GM18861 (cell line): ENCODE measurements around the gene CDKN2B-AS1.
"Not testable (repeated sequence)": the region's sequence is repeated elsewhere in the genome, so short reads cannot be mapped to it uniquely, and the experiment has no call there.

Experiments
- ATAC-seq: cut with Tn5 transposase; IDR thresholded peaks from one replicate; pipeline ENCODE4 v1.9.1; 2021; ENCODE audit not compliant: unreplicated experiment

CDKN2B-AS1 gene

DNA sequence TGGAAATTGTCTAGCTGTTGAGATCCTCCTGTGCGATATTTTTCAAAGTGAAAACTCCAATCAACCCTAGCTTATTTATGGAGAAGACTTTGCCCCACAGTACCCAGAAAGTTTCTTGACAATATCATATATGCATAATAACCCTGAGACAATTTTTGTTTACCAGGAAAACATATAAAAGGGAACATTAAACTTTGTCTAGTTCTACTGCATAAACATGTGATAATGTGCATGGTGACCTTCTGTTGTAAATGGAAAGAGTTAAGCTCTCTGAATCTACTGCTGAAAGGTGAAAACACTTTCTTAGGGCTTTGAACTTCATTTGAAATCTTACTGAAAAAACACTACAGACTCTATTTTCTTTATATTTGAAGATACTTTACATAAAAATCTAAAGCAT, 46.8 kb downstream of the CDKN2B-AS1 start:
- no peak for ATAC-seq

DNA sequence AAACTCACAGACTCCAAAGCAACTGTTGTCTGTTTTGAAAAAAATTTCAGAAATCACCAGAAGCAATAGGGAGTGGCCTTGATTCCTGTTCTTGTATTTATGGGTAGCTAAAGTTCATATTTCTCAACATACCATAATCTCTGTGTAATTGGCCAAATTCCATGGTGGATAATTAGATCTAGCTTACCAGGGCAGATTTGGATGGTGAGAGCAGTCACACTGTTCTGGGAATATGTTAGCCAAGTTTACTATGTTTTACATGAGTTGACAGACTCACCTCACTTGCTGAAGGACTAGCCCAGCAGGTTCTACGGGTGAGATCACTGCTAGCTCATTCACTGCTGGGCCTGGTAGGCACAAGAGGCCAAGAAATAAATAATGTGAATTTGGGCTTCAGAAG, 47.2 kb downstream of the CDKN2B-AS1 start:
- no peak for ATAC-seq

DNA sequence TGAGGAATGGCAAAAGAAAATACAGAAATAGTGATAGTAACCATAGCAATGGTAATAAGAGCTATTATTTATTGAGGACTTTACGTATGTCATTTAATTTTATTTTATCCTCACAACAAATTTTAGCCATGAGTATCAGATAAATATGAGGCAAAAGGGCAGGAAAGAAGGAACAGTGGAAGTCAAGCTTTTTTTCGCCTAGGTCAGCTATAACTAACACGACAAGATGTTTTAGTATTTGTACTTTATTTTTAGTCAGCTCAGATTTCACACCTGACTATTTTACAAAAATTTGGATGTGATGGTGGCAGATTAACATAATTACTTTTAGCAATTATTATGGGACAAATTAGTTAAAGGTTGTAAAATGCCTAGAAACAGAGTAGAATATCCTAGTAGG, 49.3 kb downstream of the CDKN2B-AS1 start:
- no peak for ATAC-seq

DNA sequence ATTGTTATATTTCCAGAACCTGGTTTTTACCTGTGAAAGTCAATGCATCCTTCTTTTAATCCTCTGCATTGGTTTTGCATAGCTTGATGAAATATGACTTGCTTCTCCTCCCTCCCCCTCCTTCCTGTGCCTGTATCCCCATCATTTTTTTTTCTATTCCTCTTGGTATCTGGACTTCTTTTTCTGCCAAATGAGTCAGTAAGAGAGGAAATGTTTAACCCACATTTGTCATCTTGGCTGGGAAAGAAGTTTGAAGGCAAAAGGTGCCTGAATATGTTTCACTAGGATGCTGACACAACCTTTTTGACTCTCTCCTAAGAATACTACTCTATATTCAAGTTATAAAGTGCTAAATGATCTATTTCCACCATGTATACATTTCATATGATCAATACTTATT, 50.0 kb downstream of the CDKN2B-AS1 start:
- no peak for ATAC-seq

DNA sequence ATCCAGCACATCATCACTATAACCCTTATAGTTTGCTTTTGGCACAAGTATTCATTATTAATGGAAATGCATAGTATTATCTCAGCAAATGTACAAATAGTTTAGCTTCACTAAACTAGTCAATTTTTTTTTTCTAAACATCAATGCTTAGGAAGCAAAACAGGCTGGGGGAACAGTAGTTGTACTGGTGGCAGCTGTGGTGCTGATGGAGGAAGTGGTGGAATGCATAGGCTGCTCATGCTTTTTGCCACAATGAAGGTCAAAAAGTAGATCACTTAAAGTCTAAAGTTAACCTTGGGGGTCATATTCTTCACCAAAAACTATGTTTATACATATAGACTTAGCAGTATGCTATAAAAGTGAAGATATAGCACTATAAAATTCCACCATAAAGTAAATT, 50.8 kb downstream of the CDKN2B-AS1 start:
- ATAC-seq, result no peak

DNA sequence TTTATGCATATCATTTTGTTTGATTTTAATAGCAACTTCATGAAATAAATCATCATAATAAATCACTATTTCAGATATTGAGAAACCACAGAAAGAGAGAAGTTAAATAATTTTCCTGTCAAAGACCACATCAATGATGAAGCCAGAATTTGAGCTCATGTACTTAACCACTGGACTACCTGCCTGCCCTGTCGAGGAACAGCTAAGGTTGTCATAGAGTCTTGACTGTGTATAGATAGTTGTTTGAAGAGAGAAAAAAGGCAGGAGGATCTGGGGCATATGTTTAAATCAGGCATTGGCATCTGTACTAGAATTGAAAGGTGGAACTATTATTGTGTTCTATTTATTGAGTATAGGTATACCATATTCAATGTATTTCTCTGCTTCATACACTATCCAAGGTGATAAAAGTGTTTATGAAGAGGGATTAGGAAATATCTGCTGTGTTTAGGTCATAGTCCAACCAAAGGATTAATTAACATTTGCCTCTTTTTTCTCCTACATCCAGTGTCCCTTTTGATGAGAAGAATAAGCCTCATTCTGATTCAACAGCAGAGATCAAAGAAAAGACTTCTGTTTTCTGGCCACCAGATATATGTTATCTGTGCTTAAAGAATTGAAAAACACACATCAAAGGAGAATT, 51.8 kb downstream of the CDKN2B-AS1 start:
- no peak for ATAC-seq

DNA sequence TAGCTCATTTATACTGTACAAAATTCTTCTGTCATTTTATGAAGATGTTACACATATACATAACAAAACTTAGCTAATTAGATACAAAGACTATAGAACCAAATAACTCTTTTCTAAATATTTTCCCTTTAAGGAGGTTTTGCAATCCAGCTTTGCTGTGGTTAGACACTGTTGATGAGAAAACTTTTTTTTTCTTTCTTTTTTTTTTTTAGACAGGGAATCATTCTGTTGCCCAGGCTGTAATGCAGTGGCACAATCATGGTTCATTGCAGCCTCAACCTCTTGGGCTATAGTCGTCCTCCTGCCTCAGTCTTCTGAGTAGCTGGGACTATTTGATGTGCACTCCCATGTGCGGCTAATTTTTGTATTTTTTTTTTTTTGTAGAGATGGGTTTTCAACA, 53.0 kb downstream of the CDKN2B-AS1 start:
- no peak for ATAC-seq

DNA sequence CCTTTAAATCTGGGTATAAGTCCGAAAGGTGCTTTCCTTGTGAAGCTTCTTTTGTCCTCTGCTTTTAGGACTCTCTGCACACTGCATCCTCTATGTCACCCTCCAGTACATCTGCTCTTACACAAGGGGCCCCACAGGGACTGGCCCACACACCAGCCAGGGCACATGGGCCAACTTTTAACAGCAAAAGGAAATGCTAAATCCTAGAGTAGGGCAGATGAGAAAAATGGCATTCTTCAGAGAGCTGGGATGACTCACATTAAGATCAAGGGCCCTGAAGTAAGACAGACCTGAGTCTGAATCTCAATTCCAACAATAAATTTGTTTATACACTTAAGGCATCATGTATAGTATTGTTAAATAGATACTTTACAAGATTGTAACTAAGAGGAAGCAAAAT, 54.8 kb downstream of the CDKN2B-AS1 start:
- no peak for ATAC-seq

DNA sequence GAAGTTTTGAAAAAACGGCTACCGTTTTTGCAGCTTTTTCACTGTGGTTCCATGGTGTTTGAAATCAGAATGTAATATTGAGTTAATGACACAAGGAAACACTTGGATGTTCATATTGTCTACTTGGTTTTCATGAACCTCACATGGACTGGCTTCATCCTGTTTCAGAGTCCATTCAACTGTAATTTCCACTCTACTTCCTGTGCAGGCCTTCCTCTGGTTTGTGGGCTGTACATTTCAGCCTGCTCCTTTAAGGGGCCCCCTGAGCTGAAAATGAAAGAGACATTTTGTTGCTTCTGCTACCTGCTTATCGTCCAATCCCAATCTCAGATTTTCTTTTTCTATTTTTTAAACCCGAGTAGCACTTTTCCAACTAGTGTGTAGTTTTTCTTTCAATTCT, 56.3 kb downstream of the CDKN2B-AS1 start:
- peak; percentile 79 for ATAC-seq

DNA sequence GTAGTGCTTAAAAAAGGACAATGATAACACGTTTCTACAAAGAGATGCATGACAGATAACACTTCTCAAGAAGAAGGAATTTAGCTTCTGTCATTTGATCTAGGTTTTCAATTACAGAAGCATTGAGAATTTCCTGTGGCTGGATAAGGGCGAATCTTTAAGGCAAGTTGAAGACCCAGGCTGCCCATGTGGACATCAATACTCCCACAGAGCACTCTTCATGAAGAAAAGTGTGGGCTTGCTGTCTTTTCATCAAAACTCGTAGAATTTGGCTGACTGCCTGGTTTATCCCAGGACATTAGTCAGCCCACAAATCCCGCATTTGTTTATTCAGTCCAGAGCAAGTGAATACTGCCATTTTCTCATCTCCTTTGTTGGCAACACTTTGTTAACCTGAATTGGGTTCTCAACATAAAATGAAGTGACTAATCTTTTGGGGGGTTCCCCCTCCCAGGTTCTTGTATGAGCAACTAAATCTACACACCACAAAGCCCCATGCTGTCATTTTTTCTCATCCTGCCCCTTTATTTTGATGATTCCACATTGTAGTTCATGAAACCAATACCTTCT, 57.9 kb downstream of the CDKN2B-AS1 start:
- no peak for ATAC-seq

DNA sequence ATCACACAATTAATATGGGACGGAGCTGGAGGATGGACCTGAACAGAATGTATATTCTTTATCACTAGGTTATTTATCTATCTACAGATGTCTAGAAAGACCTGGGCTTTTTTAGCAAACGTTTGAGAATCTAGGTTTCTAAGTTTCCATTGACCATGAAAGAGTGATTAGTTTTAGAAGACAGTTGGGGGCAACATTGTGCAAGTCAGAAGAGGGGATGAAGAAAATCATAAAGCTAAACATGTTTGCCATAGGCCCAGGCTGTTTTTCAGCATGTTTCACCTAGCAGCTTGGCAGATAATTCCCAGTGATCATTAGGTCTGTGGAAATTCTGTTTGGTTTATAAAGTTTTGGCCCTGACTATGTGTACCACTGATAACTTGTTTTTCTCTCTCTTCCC, 58.6 kb downstream of the CDKN2B-AS1 start:
- ATAC-seq, result no peak

DNA sequence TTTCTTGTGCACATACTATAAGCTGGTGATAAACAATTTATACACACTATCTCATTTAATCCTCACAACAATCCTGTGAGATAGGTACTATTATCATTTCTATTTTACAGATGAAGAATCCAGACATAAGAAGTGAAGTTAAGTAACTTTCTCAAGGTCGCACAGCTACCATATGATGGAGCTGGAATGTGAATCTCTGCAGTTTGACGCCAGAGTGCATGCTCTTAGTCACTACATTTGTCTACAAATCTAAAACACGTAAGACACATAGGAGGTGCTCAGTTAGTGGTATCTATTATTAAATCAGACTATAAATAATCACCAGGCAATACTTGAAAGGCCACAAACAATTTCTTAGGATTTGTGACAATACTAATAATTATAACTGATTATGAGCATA, 59.5 kb downstream of the CDKN2B-AS1 start:
- no peak for ATAC-seq

DNA sequence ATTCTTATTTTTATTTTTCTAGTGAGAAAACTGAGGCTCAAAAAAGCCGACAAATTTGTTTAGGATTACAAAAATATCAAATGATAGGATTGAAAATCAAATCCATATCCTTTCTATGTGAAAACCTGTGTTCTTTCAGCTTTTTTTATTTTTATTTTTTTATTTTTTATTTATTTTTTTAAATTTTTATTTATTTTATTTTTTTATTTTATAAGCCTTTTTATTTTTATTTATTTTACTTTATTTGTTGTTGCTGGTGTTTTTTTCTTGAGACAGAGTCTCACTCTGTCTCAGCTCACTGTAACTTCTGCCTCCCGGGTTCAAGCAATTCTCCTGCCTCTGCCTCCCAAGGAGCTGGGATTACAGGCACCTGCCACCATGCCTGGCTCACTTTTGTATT, 59.9 kb downstream of the CDKN2B-AS1 start:
- ATAC-seq, result no peak

DNA sequence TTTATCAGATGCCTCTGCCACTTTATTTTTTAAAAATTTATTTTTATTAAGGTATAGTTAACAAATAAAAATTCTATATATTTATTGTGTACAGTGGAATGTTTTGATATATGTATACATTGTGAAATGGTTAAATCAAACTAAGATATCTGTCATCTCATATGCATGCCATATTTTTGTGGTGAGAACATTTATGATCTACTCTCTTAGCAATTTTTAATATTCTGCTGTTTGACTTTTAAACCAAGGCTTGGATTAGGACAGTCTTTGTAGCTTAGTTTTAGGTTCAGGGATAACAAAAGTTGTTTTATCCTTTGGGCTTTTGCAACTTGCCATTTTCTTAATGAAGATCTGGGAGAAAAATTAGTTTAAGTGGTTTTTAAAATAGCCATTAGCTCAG, 60.5 kb downstream of the CDKN2B-AS1 start:
- no peak for ATAC-seq

DNA sequence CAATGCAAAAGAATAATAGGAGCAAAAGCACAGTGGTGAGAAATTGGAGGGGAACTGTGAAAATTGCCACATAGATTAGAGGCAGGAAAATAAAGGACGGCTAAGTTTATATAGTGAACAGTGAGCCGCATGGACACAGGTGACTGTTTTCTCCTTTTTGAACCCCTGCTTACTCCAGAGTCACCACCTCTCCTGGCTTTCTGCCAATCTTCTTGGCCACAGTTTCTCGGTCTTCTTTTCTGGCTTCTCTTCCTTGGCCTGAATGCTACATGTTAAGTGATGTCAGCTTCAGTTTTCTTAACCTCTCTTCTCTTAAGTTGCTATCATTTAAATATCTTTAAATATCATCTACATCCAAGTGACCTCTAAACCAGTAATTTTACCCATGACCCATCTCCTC, 61.8 kb downstream of the CDKN2B-AS1 start:
- no peak for ATAC-seq

DNA sequence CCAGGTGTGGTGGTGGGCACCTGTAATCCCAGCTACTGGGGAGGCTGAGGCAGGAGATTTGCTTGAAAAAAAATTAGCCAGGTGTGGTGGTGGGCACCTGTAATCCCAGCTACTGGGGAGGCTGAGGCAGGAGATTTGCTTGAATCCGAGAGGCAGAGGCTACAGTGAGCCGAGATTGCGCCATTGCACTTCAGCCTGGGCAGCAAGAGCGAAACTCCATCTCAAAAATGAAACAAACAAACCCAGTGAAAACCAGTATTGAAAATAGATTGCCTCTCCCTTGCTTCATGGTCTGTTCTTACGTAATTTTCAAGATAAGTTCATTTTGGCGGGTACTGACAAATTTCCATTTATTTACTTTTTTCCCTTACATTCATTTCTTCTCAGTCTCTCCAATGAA, 63.4 kb downstream of the CDKN2B-AS1 start:
- not testable (repeated sequence) for ATAC-seq

DNA sequence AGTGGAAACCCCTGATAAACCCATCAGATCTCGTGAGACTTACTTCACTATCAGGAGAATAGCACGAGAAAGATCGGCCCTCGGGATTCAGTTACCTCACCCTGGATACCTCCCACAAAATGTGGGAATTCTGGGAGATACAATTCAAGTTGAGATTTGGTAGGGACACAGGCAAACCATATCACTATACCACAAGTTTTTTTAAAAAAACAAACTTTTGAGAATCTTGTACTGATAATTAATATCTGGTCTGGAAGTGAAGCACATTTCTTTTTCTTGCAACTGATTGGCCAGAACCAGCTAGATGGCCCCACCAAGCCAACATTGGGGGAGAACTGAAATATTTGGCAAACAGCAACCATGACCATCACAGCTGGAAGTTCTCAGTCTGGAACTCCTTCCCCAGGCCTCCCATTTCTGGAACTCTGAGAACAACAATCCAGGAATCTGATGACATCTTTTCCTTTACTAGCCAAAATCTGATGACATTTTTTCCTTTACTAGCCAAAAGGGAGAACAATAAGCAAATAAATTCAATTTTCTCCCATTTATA, 66.3 kb downstream of the CDKN2B-AS1 start:
- no peak for ATAC-seq

DNA sequence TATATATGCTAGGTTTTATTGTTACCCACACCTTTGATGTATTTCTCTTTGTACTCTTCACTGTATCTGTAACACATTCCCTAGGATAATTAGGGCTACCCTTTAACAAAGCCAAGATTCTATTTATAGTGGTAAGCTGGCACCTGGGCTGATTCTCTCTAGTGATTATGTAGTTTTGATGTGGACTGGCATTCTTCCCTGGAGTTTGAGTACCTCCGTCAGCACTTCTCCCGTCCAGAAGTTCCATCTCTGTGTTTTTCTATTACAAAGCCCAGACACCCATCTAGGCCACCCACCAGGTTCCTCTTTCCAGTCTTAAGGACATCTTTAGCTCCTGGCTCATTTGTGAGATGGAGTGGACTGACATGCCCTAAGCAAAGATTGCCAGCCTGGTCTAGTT, 70.4 kb downstream of the CDKN2B-AS1 start:
- ATAC-seq, result no peak

DNA sequence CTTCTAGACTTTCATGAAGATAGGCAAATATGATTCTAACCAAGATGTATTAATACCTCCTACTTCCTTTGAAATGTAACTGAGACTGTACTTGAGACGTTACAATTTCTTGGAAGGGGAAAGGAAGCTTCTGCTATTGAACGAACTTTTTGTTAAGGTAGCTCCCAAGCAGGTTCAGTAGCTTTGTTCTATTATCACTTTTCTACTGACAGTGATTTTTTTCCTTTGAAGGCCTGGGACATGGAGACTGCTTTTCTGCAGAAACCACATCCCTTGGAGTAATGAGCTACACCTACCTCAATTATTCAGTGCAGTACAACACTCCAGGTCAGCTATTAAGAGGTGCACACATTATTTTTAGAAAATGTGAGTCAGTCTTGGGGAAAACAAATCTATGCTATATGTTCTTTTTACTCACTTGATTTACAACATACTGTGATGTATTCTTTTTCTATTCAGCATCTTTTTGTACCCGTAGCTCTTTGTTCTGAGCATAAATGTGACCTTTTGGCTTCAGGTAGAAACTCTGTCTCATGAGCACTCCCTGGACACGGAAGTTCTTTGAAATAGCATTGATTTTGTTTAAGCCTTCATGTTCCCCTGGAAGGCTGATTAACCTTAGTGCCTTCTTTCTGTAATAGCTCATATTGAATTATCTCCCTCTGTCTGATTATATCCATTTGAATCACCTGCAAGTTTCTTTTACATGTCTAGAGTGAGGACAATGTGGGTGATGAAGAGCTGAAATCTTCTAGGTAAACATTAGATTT, 71.0 kb downstream of the CDKN2B-AS1 start:
- ATAC-seq, result no peak

DNA sequence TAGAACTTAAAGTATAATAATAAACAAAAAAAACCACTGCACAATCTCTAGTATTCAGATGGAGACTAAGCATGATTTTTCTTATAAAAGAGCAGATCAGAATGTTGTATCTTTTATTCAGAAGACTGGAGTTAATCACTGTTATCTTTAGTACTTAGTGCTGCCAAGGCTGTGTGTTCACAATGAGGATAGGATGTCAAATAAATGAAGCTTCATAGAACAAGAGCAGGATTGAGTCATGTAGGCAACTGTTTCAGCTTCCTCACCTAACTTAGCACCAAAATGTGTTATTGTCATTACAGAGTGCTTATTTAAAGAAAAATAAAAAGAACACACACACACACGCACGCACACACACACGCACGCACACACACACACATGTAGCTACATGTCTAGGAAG, 72.6 kb downstream of the CDKN2B-AS1 start:
- no peak for ATAC-seq

DNA sequence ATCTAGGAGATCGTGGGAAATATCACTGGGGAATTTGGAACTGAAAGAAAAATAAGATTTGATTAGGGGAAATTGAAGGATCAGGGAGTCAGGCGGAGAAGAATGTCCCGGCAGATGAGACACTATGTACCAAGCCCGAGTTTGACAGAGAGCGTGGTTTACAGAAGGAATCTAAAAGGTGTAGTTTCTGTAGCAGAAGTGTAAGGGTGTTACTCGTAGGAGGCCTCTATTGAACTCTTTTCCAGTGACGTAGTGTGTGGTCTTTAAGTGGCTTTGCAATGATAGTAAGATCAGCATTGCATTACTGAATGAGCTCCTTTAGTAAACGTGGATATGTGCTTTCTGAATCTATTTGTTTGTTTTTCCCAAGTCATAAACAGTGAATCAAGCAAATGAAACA, 73.8 kb downstream of the CDKN2B-AS1 start:
- ATAC-seq, result no peak

DNA sequence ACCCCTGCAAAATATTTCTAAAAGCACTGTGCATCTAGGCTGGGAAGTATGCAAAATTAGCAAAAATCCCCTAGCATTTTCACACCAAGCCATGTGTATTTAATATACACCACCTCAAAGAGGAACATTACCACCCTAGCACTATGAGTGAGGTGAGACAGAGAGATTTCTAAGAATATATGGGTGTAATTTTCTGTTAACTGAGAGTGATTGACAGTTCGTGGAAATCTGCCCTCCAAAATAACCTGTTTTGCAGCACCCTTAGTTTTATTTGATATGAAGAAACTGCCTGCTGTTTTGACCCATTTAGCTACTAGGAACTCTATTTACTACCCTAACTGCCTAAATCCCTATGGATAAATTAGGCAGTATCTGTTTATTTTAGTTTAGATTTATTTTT, 78.8 kb downstream of the CDKN2B-AS1 start:
- no peak for ATAC-seq
